DND-41 (cell line): Measurements from ENCODE around the gene NFIL3.

Experiments
- CTCF ChIP-seq: IDR thresholded peaks from 2 replicates; pipeline ENCODE4 v1.5.1; 2012; ENCODE audit warnings: borderline replicate concordance, low read length, moderate library complexity, mild to moderate bottlenecking; ENCODE audit not compliant: poor library complexity, severe bottlenecking; ENCODE audit errors: extremely low read depth
- EZH2 ChIP-seq: IDR thresholded peaks from 3 replicates; pipeline ENCODE4 v1.6.1; 2012; ENCODE audit warnings: borderline replicate concordance, low read depth, mild to moderate bottlenecking, moderate library complexity, low read length, inconsistent platforms; ENCODE audit not compliant: severe bottlenecking

GRCh38 chr9:91451431-91452270 is 28.0 kb upstream of the NFIL3 start:
- no peak for TF ChIP-seq CTCF
- no peak for TF ChIP-seq EZH2
